Esophagus squamous epithelium (tissue), 5 donors: ENCODE data around the gene CHPT1. TPM values are rescaled to one million over a fixed set of nuclear protein-coding genes. Genes with fewer than 3 reads are reported as not detected.
"Not testable (repeated sequence)": the region's sequence is repeated elsewhere in the genome, so short reads cannot be mapped to it uniquely, and the experiment has no call there.

ENCODE experiments used
- DNase-seq: peaks from one replicate; lab custom pipeline; 2025; lab: John Stamatoyannopoulos, UW
- H3K27ac ChIP-seq, 4 donors: fragments of 200-600 bp; sonication (generic); one replicate each; pipeline ENCODE4 v1.5.1; 2016 to 2019; ENCODE audit warnings: mild to moderate bottlenecking in 1 of 4
- H3K27me3 ChIP-seq, 4 donors: fragments of 200-600 bp; sonication (generic); 1 replicate in 3 of 4; 2 replicates in 1 of 4; pipeline versions ENCODE4 v1.5.1 to v1.6.0; 2017 to 2021; ENCODE audit warnings: antibody characterized with exemption in 1 of 4
- H3K36me3 ChIP-seq, 3 donors: fragments of 200-600 bp; sonication (generic); one replicate each; pipeline ENCODE4 v1.5.1; 2016 to 2019
- H3K4me1 ChIP-seq, 3 donors: fragments of 200-600 bp; sonication (generic); one replicate each; pipeline ENCODE4 v1.5.1; 2017 to 2019
- H3K4me3 ChIP-seq, 4 donors: fragments of 200-600 bp; sonication (generic); 1 replicate in 3 of 4; 2 replicates in 1 of 4; pipeline ENCODE4 v1.5.1; 2016 to 2019; ENCODE audit warnings: mild to moderate bottlenecking in 2 of 4, moderate library complexity in 1 of 4
- H3K9me3 ChIP-seq, 3 donors: fragments of 200-600 bp; sonication (generic); one replicate each; pipeline ENCODE4 v1.5.1; 2016 to 2019
- CTCF ChIP-seq, 6 experiments: fragments of 450-650 bp in 4 of 6; fragments of 200-600 bp in 2 of 6; sonication (generic) in 2 of 6; IDR thresholded peaks; one replicate each; pipeline ENCODE4 v1.5.1; 2016 to 2019; ENCODE audit warnings: antibody characterized with exemption in 6 of 6, mild to moderate bottlenecking in 4 of 6, moderate library complexity in 4 of 6
- POLR2A ChIP-seq, 4 donors: fragments of 450-650 bp; IDR thresholded peaks; one replicate each; pipeline ENCODE4 v1.6.1; 2017; ENCODE audit warnings: antibody characterized with exemption in 4 of 4, mild to moderate bottlenecking in 4 of 4, moderate library complexity in 3 of 4
- WGBS, 2 donors: methylation state at CpG; one replicate each; pipeline ENCODE4 v1.1.5; 2018; 5-methylcytosine and 5-hydroxymethylcytosine counted together
- intact Hi-C: fragments of 100-400 bp; cut with DNase I; formaldehyde crosslinking; loops from one replicate; pipeline ENCODE4 v1.15.0; 2022
- total RNA-seq, 4 donors: library from RNA; depleted of rRNA; stranded (reverse); fragments of >200 nt; gene quantifications; one replicate each; pipeline ENCODE4 v1.1.0, GENCODE V29; 2016
- donor health status: DM: yes; HTN: yes; CAD: no.

Gene CHPT1
- total RNA-seq, 4 donors from 2014 or later = 12.7 to 53.6 (median 27.0) TPM

- Histone ChIP-seq H3K4me1 (no peaks in the 10 kb centered on the region), H3K27me3 (peaks cover 0 to 4% (median 0%) of the 10 kb centered on the region in 4 donors), H3K27ac (no peak overlapping the region), H3K36me3 (no peaks in the 10 kb centered on the region), H3K9me3 (no peaks in the 10 kb centered on the region), H3K4me3 (no peak overlapping the region)
- DNase-seq = no peak
- WGBS, 2 donors = 37 to 56% methylated on average over 3 of the region's 3 CpGs
- intact Hi-C loops = no loop called here
- TF ChIP-seq POLR2A (IDR thresholded peaks at IDR 0.05) (no peak), CTCF (IDR thresholded peaks at IDR 0.05) (no peak)
Observed at GRCh38 chr12:101653503-101653902, 43.9 kb upstream of the CHPT1 start.

- TF ChIP-seq POLR2A (IDR thresholded peaks at IDR 0.05) = no peak
- no peak for TF ChIP-seq CTCF (IDR thresholded peaks at IDR 0.05)
- no peak overlapping the region for H3K27ac ChIP-seq
- 89 to 94% methylated on average over 1 of the region's 1 CpG for WGBS, 2 donors
Observed at GRCh38 chr12:101654442-101654841, 43.0 kb upstream of the CHPT1 start.

GRCh38 chr12:101655393-101655792, 42.0 kb upstream of the CHPT1 start:
- 72 to 73% methylated on average over 2 of the region's 2 CpGs for WGBS, 2 donors
- H3K4me1 ChIP-seq = no peaks in the 10 kb centered on the region
- no peak overlapping the region for H3K27ac ChIP-seq
- TF ChIP-seq POLR2A (IDR thresholded peaks at IDR 0.05) = no peak
- TF ChIP-seq CTCF (IDR thresholded peaks at IDR 0.05) = no peak
- no peak for DNase-seq
- H3K36me3 ChIP-seq = no peaks in the 10 kb centered on the region
- intact Hi-C loops = no loop called here
- no peak overlapping the region for H3K4me3 ChIP-seq
- peaks cover 0 to 4% (median 0%) of the 10 kb centered on the region in 4 donors for H3K27me3 ChIP-seq
- H3K9me3 ChIP-seq = no peaks in the 10 kb centered on the region

More at GRCh38 chr12:101654442-101654841, 43.0 kb upstream of the CHPT1 start:
- Histone ChIP-seq H3K9me3 (no peaks in the 10 kb centered on the region), H3K27me3 (peaks cover 0 to 4% (median 0%) of the 10 kb centered on the region in 4 donors), H3K4me3 (no peak overlapping the region), H3K4me1 (no peaks in the 10 kb centered on the region), H3K36me3 (no peaks in the 10 kb centered on the region)
- DNase-seq = no peak
- intact Hi-C loops = no loop called here

- H3K27me3 ChIP-seq, intact Hi-C loops, DNase-seq, H3K4me3 ChIP-seq, H3K36me3 ChIP-seq, H3K4me1 ChIP-seq, H3K27ac ChIP-seq, H3K9me3 ChIP-seq: not testable (repeated sequence)
- 63 to 81% methylated on average over 2 of the region's 2 CpGs for WGBS, 2 donors
Observed at GRCh38 chr12:101660662-101661061, 36.8 kb upstream of the CHPT1 start.

GRCh38 chr12:101663298-101663697, 34.1 kb upstream of the CHPT1 start:
- 79 to 82% methylated on average over 6 of the region's 6 CpGs for WGBS, 2 donors
- Histone ChIP-seq H3K9me3 (no peaks in the 10 kb centered on the region), H3K4me1 (no peaks in the 10 kb centered on the region), H3K4me3 (no peak overlapping the region), H3K36me3 (no peaks in the 10 kb centered on the region), H3K27ac (no peak overlapping the region), H3K27me3 (peaks cover 0 to 8% (median 0%) of the 10 kb centered on the region in 4 donors)
- intact Hi-C loops = no loop called here
- no peak for DNase-seq
- TF ChIP-seq CTCF (IDR thresholded peaks at IDR 0.05) = no peak
- no peak for TF ChIP-seq POLR2A (IDR thresholded peaks at IDR 0.05)

- 77 to 82% methylated on average over 7 of the region's 7 CpGs for WGBS, 2 donors
- no peak for DNase-seq
- Histone ChIP-seq H3K4me1 (no peaks in the 10 kb centered on the region), H3K27ac (no peak overlapping the region), H3K9me3 (no peaks in the 10 kb centered on the region), H3K27me3 (peaks cover 0 to 8% (median 0%) of the 10 kb centered on the region in 4 donors), H3K4me3 (no peak overlapping the region), H3K36me3 (no peaks in the 10 kb centered on the region)
- intact Hi-C loops = no loop called here
- TF ChIP-seq POLR2A (IDR thresholded peaks at IDR 0.05) (no peak), CTCF (IDR thresholded peaks at IDR 0.05) (no peak)
Observed at GRCh38 chr12:101664992-101665391, 32.4 kb upstream of the CHPT1 start.
